Right renal cortex interstitium (tissue), 3 donors: ENCODE results near the gene SPATA31C2. TPM values are rescaled to one million over a fixed set of nuclear protein-coding genes. Genes with fewer than 3 reads are reported as not detected.
"Not testable (repeated sequence)": the region's sequence is repeated elsewhere in the genome, so short reads cannot be mapped to it uniquely, and the experiment has no call there.

ENCODE experiments used
- DNase-seq, 3 donors: peaks; one replicate each; pipeline ENCODE4 v3.0.0-alpha.2; 2013; ENCODE audit warnings: low read depth in 3 of 3, low spot score in 2 of 3
- polyA plus RNA-seq, 3 donors: library from polyadenylated mRNA; unstranded; fragments of 120-200 nt; gene quantifications; one replicate each; pipeline ENCODE4 v1.2.1, GENCODE V29; 2013; ENCODE audit not compliant: insufficient read length in 3 of 3

Gene SPATA31C2
- polyA plus RNA-seq, 3 donors, result 0.42 to 0.54 (median 0.50) TPM

GRCh38 chr9:88127700-88128300, 10.5 kb downstream of the SPATA31C2 start:
- not testable (repeated sequence) for DNase-seq

DNA sequence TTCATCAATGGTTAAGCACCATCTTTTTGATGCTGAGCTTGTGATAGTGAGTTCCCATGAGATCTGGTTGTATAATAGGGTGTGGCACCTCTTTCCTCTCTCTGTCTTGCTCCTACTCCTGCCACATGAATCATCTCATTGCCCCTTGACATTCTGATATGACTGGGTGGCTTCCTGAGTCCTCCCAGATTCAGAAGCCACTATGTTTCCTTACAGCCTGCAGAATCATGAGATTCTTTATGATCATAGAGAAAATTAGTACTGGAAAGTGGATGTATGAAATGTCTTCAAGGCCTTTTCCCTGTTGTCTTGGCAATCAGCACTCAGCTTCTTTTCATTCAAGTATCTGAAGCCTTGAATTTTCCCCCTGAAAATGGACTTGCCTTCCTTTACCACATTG, 14.9 kb downstream of the SPATA31C2 start:
- not testable (repeated sequence) for DNase-seq

GRCh38 chr9:88118121-88118520, 20.2 kb downstream of the SPATA31C2 start:
- DNase-seq, result not testable (repeated sequence)

- DNase-seq, result not testable (repeated sequence)
Measured at GRCh38 chr9:88114968-88115612, 23.2 kb downstream of the SPATA31C2 start.

DNA sequence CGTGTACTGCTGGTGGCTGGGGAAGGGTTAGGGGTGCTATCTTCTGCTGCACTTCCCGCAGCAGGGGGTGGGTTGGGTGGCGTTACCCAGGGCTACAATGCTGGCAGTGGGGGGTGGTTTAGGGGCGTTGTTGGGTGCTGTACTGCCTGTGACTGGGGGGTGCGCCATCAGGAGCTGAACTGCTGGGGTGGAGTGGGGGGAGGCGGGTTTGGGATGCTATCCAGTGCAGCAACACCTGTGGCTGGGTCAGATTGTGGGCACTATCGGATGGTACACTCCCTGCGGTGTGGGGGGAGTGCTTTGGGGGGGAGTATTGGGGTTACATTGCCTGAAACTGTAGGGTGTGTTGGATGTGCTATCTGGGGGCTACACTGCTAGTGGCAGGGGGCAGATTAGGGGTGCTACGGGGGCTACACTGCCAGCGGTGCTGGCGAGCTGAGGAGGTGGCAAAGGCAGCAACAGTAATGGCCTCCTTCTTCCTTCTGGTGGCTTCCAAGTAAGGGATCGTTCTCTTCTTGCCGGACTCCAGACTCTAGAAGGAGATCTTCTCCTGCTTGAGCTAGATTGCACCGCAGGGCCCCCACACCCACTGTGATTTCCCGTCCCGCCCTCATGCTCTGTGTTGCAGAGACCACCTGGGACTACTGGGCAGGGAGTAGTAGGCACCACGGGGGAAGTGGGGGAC, 23.9 kb downstream of the SPATA31C2 start:
- not testable (repeated sequence) for DNase-seq

DNA sequence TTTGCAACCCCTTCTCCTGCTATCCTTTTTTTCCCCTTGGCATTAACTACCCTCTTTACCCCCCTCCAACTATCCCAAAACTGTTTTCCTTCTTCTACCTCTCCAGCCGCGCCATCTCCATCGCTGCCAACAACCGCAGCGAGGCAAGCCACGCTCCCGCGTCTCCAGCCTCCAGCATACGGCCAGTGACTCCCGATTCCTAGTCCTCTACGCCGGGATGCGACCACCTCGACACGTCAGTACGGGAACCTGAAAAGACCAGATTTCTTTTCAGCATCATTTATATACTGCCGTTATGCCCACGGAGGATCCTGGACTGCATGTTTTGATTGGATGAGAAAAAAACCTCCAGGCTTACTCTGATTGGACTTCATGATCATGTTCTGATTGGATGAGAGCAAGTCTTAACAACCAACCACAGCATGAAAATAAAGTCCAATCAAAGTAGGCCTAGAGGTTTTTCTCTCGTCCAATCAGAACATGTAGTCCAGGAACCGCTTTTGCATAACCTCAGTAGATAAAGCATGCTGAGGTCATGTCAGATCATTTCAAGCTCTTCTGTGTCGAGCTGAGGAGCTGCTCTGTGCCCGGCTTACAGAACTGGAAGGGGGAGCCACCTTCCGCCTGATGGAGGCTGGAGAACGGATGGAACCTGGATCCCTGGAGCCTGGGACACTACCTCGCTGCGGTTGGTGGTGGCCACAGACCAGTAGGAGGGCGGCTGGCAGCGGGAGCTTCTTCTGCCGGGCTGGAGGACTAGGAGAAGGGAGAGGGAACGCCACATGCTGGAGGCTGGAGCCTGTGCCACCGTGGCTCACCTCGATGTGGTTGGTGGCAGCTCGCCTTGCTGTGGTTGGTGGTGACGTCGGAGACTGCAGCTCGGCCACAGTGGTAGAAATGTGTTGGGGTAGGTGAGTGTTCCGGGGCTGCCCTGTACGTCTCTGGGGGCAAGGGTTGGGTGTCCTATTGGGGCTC, 24.8 kb downstream of the SPATA31C2 start:
- DNase-seq, result not testable (repeated sequence)

- DNase-seq, result no peak
Measured at GRCh38 chr9:88110026-88110425, 28.2 kb downstream of the SPATA31C2 start.

- no peak for DNase-seq
Measured at GRCh38 chr9:88108779-88109178, 29.5 kb downstream of the SPATA31C2 start.

DNA sequence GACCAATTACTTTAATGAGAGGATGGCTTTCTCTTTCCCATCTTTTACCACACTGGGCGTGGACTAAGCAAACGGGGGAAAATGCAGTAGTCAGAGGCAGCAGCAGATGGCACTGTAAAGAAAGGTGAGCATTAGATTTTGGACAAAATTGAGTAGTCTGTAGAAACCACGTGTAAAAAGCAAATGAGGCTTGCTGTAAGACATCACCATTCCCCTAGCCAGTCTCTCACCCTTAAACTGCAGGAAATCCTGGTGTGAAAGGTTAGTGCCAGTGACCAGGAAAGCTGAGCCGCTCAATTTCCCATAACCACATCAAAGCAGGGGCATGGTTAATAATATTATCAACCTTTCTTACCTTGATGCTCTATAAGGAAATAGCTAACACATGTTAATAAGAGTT, 31.8 kb downstream of the SPATA31C2 start:
- peak in 2 of 3 donors; percentile 18 to 34 for DNase-seq

- no peak for DNase-seq
Measured at GRCh38 chr9:88092797-88093331, 45.4 kb downstream of the SPATA31C2 start.

DNA sequence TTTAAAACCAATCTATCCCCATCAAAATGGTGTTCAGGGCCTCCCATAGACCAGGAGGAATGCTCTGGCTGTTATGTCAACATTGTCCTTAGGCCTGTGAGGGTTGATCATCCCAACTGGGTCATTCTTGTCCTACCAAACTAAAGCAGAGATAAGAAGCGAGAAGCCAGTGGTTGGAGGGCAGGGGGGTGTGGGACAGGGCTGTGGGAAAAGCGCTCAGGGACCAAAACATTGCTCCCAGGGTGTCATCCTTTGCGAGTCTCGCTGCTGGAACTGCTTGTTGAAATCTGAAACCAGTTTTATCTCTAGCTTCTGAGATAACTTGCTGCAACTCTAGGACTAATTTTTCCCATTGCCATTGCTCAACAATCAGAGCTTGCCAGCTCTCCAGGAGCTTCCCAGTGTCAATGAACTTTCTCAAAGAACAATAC, 48.1 kb downstream of the SPATA31C2 start:
- no peak for DNase-seq

DNA sequence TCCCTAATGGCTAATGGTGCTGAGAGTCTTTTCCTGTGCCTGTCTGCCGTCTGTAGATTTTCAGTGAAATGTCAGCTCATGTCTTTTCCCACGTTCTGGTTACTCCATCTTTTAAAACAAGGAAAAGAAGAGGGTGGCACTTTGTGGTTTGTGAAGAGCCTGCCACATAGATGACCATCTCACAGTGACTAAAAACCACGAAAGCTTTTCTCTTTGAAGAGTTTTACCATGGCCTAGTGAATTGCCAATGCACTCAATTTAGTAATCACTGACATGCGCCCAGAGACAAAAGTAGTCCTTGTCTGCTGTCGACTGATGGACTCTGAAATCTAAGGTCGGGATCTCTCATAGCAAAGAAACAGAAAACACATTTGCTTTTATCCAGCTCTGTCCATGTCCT, 50.4 kb downstream of the SPATA31C2 start:
- no peak for DNase-seq

GRCh38 chr9:88085476-88085875, 52.8 kb downstream of the SPATA31C2 start:
- no peak for DNase-seq

- DNase-seq, result no peak
Measured at GRCh38 chr9:88084357-88085183, 53.7 kb downstream of the SPATA31C2 start.

Other genes starting within 250 kb of the SPATA31C2 start
- gene SPATA31C1, start 220.5 kb downstream of the SPATA31C2 start, polyA plus RNA-seq, result under 1 TPM; 0.40 to 0.76 (median 0.65) TPM
- 10 to 100 TPM; 19.1 to 20.5 (median 19.2) TPM for gene CDK20, start 163.9 kb downstream of the SPATA31C2 start, polyA plus RNA-seq
- gene SPIN1, start 250.0 kb upstream of the SPATA31C2 start, polyA plus RNA-seq, result 100 to 1,000 TPM; 175 to 190 (median 176) TPM